Ammon's horn (tissue), 1 donor: ENCODE data around the gene CHST5.
A peak's percentile ranks its signal among the peaks of the same experiment; 100 is the strongest.

Experiments used
- DNase-seq: peaks from one replicate; pipeline ENCODE4 v3.0.0-alpha.2; 2016; ENCODE audit warnings: low spot score

Gene CHST5

DNA sequence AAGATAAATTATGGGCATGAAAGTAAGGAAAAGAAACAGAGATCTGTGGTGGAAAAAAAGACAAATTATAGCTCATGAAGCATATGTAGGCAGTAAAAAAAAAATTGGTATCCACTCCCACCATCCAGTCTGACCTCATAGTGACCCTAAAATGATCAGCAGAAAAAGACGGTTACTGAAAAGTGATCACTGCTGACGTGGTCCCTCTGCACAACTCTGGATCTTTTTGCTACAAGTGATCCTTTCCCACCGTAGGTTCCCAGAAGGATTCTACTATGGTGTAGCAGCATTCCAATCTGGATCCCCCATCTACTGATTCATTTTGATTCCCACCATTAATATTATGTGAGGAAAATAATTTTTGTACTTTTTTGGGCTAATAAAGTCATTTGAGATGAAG is 29.8 kb downstream of the CHST5 start:
- no peak for DNase-seq

DNA sequence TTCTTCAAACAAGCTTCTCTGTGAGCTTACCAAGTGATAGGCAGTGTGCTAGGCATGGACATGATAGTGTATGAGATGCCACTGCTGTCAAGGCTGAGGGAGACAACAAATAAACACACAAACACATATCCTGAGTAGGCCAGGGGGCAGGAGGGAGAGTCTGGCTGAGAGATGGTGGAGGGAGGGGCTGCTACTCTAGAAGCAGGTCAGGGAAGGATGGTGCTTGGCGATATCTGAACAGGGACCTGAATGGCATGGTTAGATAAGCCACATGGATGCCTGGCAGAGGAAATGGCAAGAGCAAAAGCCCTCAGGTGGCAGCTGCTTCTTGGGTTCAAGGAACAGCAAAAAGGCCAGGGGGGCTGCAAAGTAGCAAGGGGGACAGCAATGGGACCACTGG is 32.1 kb downstream of the CHST5 start:
- no peak for DNase-seq

DNA sequence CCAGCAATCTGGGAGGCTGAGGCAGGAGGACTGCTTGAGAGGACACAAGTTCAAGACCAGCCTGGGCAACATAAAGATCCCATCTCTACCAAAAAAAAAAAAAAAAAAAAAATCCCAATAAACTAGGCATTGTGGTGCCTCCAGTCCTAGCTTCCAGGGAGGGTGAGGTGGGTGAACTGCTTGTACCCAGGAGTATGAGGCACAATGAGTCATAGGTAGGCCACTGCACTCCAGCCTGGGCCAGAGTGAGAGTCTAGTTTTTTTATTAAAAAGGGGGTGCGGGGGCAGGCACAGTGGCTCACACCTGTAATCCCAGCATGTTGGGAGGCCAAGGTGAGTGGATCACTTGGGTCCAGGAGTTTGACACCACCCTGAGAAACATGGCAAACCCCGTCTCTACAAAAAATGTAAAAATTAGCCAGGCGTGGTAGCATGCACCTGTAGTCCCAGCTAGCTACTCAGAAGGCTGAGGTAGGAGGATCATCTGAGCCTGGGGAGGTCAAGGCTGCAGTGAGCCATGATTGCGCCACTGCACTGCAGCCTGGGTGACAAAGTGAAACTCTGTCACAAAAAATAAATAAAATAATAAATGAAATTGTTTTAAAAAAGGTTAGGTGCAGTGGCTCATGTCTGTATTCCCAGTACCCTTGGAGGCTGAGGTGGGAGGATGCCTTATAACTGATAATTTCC is 32.8 kb downstream of the CHST5 start:
- DNase-seq = no peak

DNA sequence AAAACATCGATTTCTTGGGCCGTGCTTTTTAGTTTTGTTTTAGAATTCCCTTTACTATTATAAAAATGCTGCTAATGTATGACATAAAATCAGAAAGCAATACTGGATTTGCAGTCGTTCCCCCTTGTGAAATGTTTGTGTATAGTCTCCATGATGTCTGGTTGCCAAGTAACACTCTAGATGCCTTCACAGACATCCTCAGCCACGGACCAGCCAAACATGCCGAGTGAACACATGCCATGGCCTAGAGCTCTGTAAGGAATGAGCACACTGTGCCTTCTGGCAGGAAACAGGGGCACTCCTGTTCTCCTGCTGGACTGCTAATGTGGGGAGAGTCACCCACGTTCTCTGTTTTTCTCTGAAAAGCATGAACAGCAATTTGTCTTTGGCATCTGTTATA is 34.1 kb downstream of the CHST5 start:
- peak; percentile 67 for DNase-seq

DNA sequence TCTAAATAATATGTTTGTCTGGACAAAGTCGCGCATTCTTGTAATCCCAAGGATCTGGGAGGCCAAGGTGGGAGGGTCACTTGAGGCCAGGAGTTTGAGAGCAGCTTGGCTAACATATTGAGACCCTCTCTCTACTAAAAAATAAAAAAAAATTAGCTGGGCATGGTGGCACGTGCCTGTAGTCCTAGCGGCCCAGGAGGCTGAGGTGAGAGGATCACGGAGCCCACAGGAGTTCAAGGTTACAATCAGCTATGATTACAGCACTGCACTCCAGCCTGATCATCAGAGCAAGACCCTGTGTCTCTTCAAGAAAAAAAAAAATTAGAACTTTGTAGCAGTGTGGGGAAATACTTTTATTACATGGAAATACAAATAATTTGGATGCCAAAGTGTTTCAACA is 34.5 kb downstream of the CHST5 start:
- DNase-seq = no peak

DNA sequence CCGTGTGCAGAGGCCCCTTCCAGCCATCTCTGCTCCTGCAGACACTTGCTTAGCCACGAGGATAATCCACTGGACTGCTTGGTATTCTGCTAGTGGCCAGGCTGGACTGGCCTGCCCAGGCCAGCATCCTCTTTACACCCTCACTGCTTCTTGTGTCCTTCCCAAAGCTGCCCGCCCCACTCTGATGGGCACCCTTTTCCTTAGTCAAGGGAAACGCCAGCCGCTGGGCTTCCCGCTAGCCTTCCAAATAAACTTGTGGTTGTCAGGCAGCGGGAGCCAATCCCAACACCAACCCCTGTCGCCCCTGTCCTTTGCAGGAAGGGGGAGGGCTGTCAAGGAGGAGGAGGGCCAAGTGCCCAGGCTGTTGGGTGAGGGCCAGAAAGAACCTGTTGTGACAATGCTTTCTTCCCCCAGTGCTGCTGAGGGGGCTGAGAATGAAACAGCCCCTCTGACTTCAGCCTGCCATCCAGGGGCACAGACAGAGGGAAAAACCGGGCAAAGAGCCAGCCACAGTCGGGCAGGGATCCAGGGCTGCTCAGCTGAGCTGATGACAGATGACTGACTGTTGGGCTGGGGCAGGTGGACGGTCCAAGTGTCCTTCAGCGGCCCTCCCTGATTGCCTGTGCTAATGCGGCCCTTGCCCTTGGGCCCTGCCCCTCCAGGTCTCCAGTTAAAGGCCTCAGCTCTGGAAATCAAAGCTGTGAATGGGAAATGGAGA is 37.1 kb downstream of the CHST5 start:
- peak; percentile 74 for DNase-seq

DNA sequence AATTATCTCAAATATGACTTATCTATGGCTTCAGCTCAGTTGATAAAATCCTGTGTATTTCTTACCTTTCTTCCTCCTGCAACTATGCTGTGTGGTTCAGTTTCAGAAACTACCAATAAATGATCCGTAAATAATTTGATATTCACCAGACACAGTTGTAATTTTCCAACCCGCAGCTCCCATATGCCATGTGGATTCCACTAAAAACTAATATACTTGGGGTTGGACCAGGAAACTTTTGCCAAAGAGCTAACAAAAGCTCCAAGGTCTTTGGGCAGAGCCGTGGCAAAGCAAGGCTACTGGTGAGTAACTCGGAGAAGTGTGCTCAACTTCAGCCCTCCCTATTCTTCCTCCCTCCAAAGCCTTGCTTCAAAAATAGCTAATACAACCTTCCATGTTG is 38.4 kb downstream of the CHST5 start:
- peak; percentile 16 for DNase-seq

DNA sequence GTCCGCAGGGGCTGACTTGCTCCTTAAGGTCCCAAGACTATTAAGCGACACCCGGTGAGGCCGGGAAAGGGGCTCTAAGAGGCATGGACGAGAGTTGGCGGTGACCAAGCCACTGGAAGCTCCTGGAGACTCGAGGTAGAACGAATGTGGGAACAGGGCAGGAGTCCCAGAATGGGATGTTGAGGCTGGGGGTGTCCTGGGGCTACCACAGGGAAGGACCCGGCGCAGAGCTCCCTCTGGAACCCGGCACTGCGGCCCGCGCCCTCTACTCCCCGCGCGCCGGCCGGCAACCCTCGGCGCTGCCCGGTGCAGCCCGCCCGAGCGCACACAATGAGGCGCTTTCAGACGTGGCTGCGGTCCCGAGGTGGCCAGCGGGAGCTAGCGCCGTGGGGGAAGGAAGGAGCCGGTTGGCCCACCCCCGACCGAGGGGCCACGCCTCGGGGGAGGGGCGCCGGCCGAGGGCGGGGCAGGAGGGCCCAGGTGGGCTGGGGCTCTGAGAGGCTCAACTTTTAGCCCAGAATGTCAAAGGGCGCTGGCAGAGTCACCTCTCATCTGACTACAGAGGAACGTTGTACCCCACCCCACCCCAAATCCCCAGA is 40.7 kb downstream of the CHST5 start, which contains the start of gene CHST6:
CHST6 (minus strand) TSS at position 366 of the 599 bp plus-strand sequence. CDS start 15,613 bp downstream, outside the sequence.
- peak; percentile 84 for DNase-seq

DNA sequence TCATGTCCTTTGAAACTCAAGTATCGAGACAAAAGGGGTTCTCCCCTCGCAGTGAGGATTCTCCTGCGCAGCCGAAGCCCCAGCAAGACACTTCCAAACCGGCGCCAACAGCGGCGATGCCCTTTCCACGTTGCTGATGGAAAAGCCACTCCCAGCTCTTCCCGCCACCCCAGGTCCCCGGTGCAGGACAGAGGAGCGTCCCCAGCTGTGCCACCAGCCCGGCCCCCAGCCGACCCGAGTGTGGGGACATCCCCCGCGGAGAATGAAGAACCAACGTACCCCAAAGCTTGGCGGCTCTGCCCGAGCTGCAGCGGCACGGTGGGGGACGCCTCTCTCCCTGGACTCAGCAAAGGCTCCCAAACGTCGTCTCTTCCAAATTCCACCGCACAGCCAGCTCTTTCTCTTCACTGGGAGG is 41.2 kb downstream of the CHST5 start:
- peak; percentile 32 for DNase-seq

DNA sequence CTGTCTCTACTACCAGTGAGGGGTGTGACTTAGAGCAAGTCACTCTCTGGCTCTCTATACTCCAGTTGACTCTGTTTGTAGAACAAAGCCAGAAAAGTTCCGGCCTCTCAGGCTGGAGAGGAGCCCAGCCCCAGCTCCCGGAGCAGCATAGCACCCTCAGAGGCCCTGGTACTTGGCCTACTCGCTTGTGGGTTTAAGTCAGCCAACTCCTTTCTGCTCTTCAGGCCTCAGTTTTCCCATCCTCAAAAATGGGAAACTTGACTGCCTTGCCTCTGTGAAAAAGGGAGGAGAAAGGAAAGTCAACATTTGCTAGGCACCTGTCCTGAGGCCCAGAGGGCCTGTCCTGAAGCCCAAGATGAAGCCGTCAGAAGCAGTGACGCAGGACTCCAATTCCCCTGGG is 41.7 kb downstream of the CHST5 start:
- no peak for DNase-seq

DNA sequence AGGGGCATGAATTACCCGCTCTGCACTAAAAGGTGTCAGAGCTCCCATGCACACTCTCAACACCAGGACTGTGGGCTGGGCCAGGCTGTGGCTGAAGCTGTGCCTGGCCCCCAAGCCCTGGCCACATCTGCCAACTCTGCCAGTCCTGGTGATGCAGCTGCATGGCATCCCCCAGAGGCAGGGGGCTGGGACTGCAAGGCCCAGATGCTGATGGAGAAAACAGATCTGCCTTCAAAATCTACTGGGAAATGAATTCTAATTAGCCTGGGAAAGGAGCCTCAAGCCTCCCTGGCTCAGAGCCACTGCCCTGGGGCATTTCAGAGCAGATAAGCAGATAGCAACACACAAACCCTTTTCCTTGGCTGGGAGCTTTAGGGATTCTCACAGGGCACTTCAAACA is 44.0 kb downstream of the CHST5 start:
- DNase-seq = peak; percentile 89

DNA sequence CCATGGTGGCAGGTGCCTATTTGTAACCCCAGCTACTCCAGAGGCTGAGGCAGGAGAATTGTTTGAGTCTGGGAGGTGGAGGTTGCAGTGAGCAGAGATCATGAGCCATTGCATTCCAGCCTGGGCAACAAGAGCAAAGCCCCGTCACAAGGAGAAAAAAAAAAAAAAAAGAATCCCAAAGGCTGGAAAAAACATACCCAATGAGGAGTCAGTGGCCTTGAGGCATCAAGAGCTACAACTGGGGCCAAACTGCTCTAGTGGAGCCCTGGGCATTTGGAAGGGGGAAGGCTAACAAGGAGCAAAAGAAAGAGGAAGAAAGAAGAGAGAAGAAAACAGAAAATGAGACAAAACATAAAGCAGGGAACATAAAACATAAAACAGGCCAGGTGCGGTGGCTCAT is 47.6 kb downstream of the CHST5 start:
- DNase-seq = no peak

DNA sequence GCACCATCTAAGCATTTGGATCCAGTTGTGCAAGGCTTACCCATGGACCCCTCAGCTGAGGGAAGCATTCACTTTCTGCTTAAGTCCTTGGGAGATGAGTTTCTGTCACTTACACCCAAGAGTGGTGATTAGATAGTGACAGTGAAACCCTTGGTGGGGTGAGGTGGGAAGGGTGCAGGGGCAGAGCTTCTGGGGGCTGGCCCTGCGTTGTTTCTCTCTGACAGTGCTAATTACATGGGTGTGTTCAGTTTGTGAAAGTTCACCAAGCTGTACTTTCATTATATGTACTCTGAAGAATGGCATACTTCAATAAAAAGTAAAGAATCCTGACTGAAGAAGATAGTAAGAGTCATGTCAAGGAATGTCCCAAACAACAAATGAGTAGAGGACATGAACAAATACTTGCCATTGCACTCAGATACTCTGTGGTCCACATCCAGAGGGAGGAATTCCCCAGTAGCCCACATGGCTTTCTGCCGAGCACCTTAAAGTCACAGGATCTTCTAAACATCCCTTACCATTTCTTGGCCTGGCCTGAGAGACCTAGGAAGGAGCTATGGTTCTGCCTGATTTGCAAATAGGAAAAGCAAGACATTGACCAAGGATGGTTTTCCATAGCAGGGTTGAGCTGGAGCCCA is 49.1 kb downstream of the CHST5 start:
- no peak for DNase-seq

DNA sequence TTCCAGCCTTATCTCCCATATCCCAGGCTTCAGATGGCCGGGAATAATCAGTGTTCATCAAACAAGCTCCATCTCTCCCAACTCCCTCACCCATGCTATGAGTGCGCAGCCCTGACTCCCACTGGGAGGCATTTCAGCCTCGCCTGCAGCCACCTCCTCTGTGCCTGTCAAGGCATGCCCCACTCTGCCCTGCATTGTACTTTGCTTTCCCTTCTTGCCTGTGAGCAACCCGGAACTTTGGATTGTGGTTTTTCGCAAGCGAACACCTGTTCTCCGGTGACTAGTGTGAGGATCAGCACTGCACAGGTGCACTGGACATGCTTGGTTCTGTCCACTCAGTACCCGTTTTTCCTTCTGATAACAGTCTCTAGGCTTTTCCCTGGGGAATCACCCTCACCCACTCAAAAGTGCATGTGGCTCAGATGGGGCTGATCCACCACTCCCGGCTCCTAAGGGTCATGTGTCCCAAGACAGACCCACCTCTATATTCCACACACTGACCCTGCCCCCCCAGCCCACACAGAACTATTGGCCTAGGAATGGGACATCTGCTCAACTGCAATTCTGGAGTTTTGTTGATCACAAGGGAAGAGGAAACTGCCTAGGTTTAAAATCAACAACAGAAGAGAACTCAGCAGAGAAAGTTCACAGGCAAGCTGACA is 49.8 kb downstream of the CHST5 start:
- DNase-seq = no peak

DNA sequence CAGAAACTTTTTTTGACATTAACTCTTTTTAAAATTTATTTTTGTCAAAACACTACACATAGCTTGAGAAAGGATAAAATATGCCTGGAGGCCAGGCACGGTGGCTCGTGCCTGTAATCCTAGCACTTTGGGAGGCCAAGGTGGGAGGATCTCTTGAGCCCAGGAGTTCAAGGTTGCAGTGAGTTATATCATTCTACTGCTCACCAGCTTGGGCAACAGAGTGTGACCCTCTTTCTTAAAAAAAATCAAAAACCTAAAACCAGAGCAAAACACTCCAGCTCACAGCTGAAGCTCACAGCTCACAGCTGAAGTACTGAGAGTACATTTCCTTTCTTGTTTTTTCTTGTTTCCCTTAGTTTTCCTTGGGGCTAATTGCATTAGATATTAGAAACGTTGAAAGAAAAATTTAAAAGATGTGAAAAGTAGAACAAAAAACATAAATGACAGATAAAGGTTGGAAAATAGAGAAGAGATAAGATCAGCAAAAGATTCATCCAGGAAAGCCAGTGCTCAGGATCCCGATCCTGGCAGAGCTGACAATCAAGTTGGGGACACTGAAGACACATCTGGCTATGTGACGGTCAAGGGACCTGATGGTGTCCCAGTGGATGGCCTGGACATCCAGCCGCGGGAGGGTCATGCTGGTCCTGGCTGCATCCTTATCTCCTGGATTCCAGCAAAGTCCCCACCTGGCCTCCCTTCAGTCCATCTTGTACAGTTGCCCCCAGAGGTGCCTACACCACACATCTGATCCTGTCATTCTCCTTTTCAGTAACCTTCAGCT is 50.5 kb downstream of the CHST5 start:
- no peak for DNase-seq

DNA sequence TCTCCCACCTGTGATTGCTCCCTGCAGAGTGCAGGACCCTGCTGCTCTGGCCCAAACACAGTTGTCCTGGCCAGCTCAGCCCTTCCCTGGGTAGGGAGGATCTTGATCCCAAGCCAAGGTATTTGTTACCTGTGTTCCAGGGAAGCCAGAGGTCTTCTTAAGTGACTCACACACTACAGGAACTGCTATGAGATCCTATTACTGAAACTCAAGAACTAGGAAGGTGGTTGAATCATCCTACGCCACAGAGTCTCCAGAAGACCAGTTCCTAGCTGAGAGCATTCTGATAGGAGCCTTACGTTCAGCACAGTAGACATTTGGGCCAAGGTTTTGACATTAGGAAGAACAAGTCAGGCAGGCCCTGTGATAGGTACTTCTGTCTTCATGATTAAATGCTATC is 52.7 kb downstream of the CHST5 start:
- no peak for DNase-seq

DNA sequence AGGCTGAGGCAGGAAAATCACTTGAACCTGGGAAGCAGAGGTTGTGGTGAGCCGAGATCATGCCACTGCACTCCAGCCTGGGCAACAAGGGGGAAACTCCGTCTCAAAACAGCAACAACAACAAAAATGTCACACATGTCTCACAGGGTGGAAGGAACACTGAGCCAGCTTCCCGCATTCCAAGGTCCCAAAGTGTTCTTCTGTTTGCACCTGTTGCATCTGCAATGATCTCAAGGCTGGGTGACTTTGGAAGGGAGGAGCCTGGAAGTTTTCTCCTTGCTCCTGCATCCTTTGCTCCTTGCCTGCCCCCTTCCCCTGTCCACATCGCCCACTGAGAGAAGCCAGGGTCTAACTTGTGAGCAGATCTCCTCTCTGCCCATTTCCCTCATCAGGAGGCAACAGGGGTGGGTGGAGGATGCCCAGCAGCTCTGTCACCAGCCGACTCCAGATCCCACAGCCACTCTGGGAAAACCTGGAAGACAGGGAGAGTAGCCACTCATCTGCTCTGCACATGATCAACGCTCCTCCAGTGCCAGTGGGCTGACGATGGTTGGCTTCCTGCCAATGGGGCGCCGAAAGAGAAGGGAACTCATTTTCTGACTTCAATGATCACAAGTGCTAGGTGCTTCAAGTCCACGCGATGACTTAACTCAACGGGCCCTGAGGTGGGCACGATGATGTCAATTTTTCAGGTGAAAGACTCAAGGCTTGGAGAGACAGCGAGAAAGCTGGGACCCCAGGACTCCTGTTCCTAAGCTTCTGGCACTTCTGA is 53.3 kb downstream of the CHST5 start:
- DNase-seq = no peak

DNA sequence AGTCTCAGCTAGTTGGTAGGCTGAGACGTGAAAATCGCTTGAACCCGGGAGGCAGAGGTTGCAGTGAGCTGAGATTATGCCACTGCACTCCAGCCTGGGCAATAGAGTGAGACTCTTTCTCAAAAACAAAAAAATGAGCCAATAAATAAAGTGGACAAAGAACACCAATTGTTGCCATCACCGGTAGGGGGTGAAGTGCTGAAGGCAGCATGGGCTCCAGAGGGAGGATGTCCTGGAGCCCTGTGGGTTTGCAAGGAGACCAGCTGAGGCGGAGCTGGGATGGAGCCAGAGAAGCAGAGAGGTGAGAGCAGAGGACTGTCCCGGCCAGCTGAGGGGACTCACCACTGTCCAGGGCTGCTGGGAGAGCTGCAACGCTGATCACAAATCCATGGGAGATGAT is 54.4 kb downstream of the CHST5 start:
- no peak for DNase-seq

DNA sequence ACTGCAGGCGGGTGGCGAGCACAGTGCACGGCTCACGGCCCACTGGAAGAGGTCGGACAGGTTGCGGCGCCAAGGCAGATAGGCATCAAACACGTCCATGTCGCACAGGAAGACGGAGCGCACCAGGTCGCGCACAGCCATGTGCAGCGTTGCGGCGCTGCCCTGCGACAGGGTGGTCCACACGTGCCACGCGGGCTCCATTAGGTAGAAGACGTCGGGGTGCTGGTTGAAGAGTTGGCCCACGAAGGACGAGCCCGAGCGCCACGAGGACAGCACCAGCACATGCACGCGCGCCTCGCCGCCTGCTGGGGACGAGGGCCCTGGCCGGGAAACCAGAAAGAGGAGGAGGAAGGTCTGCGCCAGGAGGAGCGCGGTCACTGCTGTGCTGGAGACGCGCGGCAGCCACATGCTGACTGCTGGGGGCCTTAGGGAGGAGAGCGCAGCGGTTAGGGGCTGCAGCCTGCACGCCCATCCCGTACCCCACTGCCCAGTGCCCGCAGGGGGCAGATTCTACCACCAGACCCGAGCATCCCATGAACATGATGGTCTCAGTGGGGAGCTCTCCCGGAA is 56.4 kb downstream of the CHST5 start:
- no peak for DNase-seq
